Stimulated activated memory B cell treated with anti-CD40 and anti-IgM and Interleukin-4, amounts not matched to agents 10 μg/mL and 1 μg/mL and 100 μg/mL, for 72 hours (primary cell): ENCODE results near the gene SCAF11.

Source experiments
- ATAC-seq: fragments of 150-1000 bp; cut with Tn5 transposase; 2 replicates; pipeline ENCODE4 v1.10.0; 2021
- H3K27ac Mint-ChIP-seq: one replicate; pipeline ENCODE4 v1.8.0; 2022; ENCODE audit warnings: mild to moderate bottlenecking, mixed read lengths
- H3K27me3 Mint-ChIP-seq: one replicate; pipeline ENCODE4 v1.8.0; 2022; ENCODE audit warnings: mixed read lengths
- H3K36me3 Mint-ChIP-seq: one replicate; pipeline ENCODE4 v1.8.0; 2022; ENCODE audit warnings: mixed read lengths
- H3K4me1 Mint-ChIP-seq: one replicate; pipeline ENCODE4 v1.8.0; 2022; ENCODE audit warnings: mixed read lengths
- H3K4me3 Mint-ChIP-seq: one replicate; pipeline ENCODE4 v1.8.0; 2022; ENCODE audit warnings: mild to moderate bottlenecking, moderate library complexity, mixed read lengths
- H3K9me3 Mint-ChIP-seq: one replicate; pipeline ENCODE4 v1.8.0; 2022; ENCODE audit warnings: mixed read lengths

The SCAF11 gene

DNA sequence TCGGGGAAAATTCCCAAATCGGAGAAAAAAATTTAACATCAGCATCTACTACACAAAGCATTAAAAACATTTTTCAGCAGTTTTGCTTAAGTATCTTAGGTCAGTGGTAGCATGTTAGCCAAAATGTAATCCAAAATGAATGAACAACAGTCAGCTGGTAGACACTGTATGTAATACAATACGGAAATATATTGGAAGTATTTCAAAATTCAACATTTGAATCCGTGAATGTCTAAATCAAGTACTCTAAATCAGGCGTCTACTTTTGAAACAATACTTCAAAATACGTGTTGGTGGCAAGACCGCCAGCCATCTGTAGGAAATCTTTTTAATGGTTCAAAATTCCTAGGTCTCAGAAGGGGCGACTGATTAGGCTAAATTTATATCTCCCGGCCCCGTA, 1.1 kb downstream of the SCAF11 start:
- peaks cover 7% of the 10 kb centered on the region for H3K9me3 Mint-ChIP-seq
- peaks cover 27% of the 10 kb centered on the region for H3K36me3 Mint-ChIP-seq
- H3K27me3 Mint-ChIP-seq: no peaks in the 10 kb centered on the region
- H3K4me1 Mint-ChIP-seq: peaks cover 51% of the 10 kb centered on the region
- peak overlapping the region; percentile 86 for H3K4me3 Mint-ChIP-seq
- no peak for ATAC-seq
- H3K27ac Mint-ChIP-seq: peak overlapping the region; percentile 84

DNA sequence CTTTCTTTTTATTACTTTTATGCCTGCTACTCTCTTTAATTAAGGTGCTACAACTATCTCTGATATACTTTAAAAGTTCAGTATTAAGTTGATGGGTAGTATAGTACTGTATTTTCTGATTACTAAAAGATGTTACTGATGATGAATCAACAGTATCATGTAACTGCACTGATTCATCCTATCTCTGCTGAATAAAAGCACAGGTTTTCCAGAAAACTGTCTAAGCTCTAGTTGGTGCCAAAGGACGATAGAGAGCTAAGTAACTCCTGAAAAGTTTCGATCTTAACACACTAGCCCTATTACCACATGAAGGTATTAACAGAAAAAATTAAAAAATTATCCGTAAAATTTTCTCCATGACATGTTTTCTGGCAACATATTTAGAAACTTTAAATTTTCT, 2.1 kb downstream of the SCAF11 start:
- no peak for ATAC-seq
- Mint-ChIP-seq H3K27me3 (no peaks in the 10 kb centered on the region), H3K9me3 (peaks cover 7% of the 10 kb centered on the region), H3K4me3 (peak overlapping the region; percentile 63), H3K4me1 (peaks cover 61% of the 10 kb centered on the region), H3K27ac (peak overlapping the region; percentile 84), H3K36me3 (peaks cover 33% of the 10 kb centered on the region)

GRCh38 chr12:45987340-45987727, 3.0 kb downstream of the SCAF11 start:
- no peak for ATAC-seq
- peaks cover 41% of the 10 kb centered on the region for H3K36me3 Mint-ChIP-seq
- H3K27ac Mint-ChIP-seq: peak overlapping the region; percentile 84
- H3K4me1 Mint-ChIP-seq: peaks cover 71% of the 10 kb centered on the region
- peaks cover 7% of the 10 kb centered on the region for H3K9me3 Mint-ChIP-seq
- H3K27me3 Mint-ChIP-seq: no peaks in the 10 kb centered on the region
- peak overlapping the region; percentile 51 for H3K4me3 Mint-ChIP-seq

DNA sequence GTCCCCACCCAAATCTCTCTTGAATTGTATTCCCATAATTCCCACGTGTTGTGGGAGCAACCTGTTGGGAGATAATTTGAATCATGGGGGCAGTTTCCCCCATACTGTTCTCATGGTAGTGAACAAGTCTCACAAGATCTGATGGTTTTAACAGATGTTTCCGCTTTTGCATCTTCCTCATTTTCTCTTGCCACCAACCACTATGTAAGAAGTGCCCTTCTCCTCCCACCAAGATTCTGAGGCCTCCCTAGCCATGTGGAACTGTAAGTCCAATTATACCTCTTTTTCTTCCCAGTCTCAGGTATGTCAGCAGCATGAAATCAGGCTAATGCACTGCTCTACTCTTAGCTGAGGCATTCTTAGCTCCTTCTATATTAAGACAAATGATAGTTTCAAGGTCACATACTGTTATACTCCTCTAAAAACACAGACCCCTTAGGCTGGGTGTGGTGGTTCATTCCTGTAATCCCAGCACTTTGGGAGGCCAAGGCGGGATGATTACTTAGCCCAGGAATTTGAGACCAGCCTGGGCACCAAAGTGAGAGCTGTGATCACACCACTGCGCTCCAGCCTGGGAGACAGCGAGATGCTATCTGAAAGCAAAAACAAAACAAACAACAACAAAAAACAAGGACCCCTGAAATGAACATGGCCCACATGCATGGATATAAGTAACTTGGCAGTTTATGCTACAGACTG, 3.6 kb downstream of the SCAF11 start:
- H3K27ac Mint-ChIP-seq: peak overlapping the region; percentile 84
- peaks cover 41% of the 10 kb centered on the region for H3K36me3 Mint-ChIP-seq
- H3K27me3 Mint-ChIP-seq: no peaks in the 10 kb centered on the region
- ATAC-seq: no peak
- peaks cover 7% of the 10 kb centered on the region for H3K9me3 Mint-ChIP-seq
- peaks cover 67% of the 10 kb centered on the region for H3K4me1 Mint-ChIP-seq
- H3K4me3 Mint-ChIP-seq: peak overlapping the region; percentile 44

- Mint-ChIP-seq H3K27me3 (no peaks in the 10 kb centered on the region), H3K27ac (no peak overlapping the region), H3K4me3 (no peak overlapping the region), H3K4me1 (peaks cover 95% of the 10 kb centered on the region), H3K9me3 (peaks cover 4% of the 10 kb centered on the region), H3K36me3 (peaks cover 46% of the 10 kb centered on the region)
- no peak for ATAC-seq
Measured at GRCh38 chr12:45981075-45981837, 9.1 kb downstream of the SCAF11 start.

- H3K27ac Mint-ChIP-seq: no peak overlapping the region
- no peak for ATAC-seq
- H3K36me3 Mint-ChIP-seq: peaks cover 41% of the 10 kb centered on the region
- H3K4me3 Mint-ChIP-seq: no peak overlapping the region
- peaks cover 95% of the 10 kb centered on the region for H3K4me1 Mint-ChIP-seq
- H3K27me3 Mint-ChIP-seq: no peaks in the 10 kb centered on the region
- peaks cover 3% of the 10 kb centered on the region for H3K9me3 Mint-ChIP-seq
Measured at GRCh38 chr12:45980540-45980939, 9.8 kb downstream of the SCAF11 start.

GRCh38 chr12:45978108-45978507, 12.3 kb downstream of the SCAF11 start:
- H3K4me3 Mint-ChIP-seq: no peak overlapping the region
- H3K36me3 Mint-ChIP-seq: peaks cover 38% of the 10 kb centered on the region
- H3K9me3 Mint-ChIP-seq: peaks cover under 1% of the 10 kb centered on the region
- peaks cover 94% of the 10 kb centered on the region for H3K4me1 Mint-ChIP-seq
- no peaks in the 10 kb centered on the region for H3K27me3 Mint-ChIP-seq
- no peak overlapping the region for H3K27ac Mint-ChIP-seq
- ATAC-seq: no peak

DNA sequence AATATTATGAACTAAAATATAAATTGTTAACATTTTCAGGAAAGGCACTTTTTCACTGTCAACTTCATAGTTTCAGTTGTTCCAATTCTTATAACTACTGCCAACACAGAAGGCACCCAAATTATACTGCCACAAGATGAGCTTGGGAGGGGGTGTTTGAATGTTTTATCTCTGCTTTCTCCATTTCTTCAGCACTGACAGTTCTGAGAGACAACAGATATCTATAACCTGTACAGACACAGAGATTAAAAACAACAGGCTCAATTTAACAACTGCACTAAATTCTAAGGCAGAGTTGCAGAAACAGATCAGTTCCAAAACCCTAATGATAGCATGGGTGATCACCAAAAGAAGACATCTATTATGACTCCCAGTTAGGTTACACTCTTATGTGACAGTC, 12.8 kb downstream of the SCAF11 start:
- H3K27me3 Mint-ChIP-seq: no peaks in the 10 kb centered on the region
- peaks cover 4% of the 10 kb centered on the region for H3K9me3 Mint-ChIP-seq
- no peak for ATAC-seq
- H3K36me3 Mint-ChIP-seq: peaks cover 38% of the 10 kb centered on the region
- no peak overlapping the region for H3K4me3 Mint-ChIP-seq
- H3K4me1 Mint-ChIP-seq: peaks cover 94% of the 10 kb centered on the region
- H3K27ac Mint-ChIP-seq: no peak overlapping the region

DNA sequence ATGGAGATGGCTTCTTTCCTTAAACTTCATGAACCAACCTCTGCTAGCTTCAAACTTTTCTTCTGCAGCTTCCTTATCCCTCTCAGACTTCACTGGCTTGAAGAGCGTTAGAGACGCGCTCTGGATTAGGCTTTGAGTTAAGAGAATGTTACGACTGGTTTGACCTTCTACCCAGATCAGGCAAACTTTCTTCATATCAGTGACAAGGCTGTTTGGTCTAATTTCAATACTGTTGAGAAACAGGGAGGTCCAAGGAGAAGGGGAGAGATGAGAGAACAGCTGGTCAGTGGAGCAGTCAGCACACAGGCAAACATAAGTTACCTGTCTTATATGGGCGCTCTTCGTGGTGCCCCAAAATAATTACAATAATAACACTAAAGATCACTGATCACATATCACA, 14.9 kb downstream of the SCAF11 start:
- H3K4me1 Mint-ChIP-seq: peaks cover 92% of the 10 kb centered on the region
- peak overlapping the region; percentile 43 for H3K27ac Mint-ChIP-seq
- H3K36me3 Mint-ChIP-seq: peaks cover 38% of the 10 kb centered on the region
- ATAC-seq: no peak
- no peaks in the 10 kb centered on the region for H3K27me3 Mint-ChIP-seq
- no peak overlapping the region for H3K4me3 Mint-ChIP-seq
- peaks cover 4% of the 10 kb centered on the region for H3K9me3 Mint-ChIP-seq

- H3K4me1 Mint-ChIP-seq: peaks cover 91% of the 10 kb centered on the region
- H3K9me3 Mint-ChIP-seq: peaks cover 4% of the 10 kb centered on the region
- peak overlapping the region; percentile 47 for H3K27ac Mint-ChIP-seq
- no peak overlapping the region for H3K4me3 Mint-ChIP-seq
- peaks cover 38% of the 10 kb centered on the region for H3K36me3 Mint-ChIP-seq
- ATAC-seq: no peak
- no peaks in the 10 kb centered on the region for H3K27me3 Mint-ChIP-seq
Measured at GRCh38 chr12:45974883-45975282, 15.5 kb downstream of the SCAF11 start.

DNA sequence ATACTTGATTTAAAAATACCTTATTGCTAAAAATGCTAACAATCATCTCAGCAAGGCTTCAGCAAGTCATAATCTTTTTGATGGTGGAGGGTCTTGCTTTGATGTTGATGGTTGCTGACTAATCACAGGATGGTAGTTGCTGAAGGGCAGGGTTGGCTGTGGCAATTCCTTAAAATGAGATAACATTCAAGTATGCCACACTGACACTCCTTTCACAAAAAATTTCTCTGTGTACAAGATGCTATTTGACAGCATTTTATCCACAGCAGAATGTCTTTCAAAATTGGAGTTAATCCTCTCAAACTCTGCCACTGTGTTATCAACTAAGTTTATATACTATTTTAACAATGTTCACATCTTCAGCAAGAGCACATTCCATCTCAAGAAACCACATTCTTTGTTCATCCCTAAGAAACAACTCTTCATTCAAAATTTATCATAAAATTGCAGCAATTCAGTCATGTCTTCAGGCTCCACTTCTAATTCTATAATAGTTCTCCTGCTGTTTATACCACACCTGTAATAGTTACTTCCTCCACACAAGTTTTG, 16.1 kb downstream of the SCAF11 start:
- Mint-ChIP-seq H3K4me3 (no peak overlapping the region), H3K4me1 (peaks cover 88% of the 10 kb centered on the region), H3K36me3 (peaks cover 38% of the 10 kb centered on the region), H3K27me3 (no peaks in the 10 kb centered on the region), H3K9me3 (peaks cover 4% of the 10 kb centered on the region), H3K27ac (peak overlapping the region; percentile 47)
- ATAC-seq: no peak

DNA sequence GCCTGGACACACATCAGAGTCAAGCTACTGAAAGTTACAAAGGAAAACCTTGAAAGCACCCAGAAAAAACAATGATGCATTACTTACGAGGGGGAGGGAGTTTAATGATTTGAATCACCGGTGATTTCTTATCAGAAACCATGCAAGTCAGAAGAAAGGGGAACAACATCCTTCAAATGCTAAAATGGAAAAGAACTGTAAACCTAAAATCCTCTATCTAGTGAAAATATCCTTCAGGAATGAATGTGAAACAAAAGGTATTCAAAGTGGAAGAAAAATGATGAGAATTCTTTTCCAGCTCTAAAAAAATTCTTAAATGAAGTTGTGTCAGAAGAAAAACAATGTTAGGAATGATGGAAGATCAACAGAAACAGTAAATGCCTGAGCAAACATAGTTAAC, 16.8 kb downstream of the SCAF11 start:
- peaks cover 4% of the 10 kb centered on the region for H3K9me3 Mint-ChIP-seq
- H3K27ac Mint-ChIP-seq: peak overlapping the region; percentile 79
- peaks cover 36% of the 10 kb centered on the region for H3K36me3 Mint-ChIP-seq
- H3K27me3 Mint-ChIP-seq: no peaks in the 10 kb centered on the region
- H3K4me1 Mint-ChIP-seq: peaks cover 85% of the 10 kb centered on the region
- no peak for ATAC-seq
- peak overlapping the region; percentile 50 for H3K4me3 Mint-ChIP-seq

GRCh38 chr12:45970391-45970790, 20.0 kb downstream of the SCAF11 start:
- H3K36me3 Mint-ChIP-seq: peaks cover 28% of the 10 kb centered on the region
- peaks cover 4% of the 10 kb centered on the region for H3K9me3 Mint-ChIP-seq
- H3K4me1 Mint-ChIP-seq: peaks cover 66% of the 10 kb centered on the region
- H3K4me3 Mint-ChIP-seq: no peak overlapping the region
- H3K27ac Mint-ChIP-seq: no peak overlapping the region
- ATAC-seq: no peak
- no peaks in the 10 kb centered on the region for H3K27me3 Mint-ChIP-seq

GRCh38 chr12:45969084-45969483, 21.3 kb downstream of the SCAF11 start:
- H3K4me1 Mint-ChIP-seq: peaks cover 66% of the 10 kb centered on the region
- H3K27ac Mint-ChIP-seq: no peak overlapping the region
- ATAC-seq: no peak
- no peaks in the 10 kb centered on the region for H3K27me3 Mint-ChIP-seq
- no peak overlapping the region for H3K4me3 Mint-ChIP-seq
- H3K36me3 Mint-ChIP-seq: peaks cover 33% of the 10 kb centered on the region
- peaks cover 4% of the 10 kb centered on the region for H3K9me3 Mint-ChIP-seq

DNA sequence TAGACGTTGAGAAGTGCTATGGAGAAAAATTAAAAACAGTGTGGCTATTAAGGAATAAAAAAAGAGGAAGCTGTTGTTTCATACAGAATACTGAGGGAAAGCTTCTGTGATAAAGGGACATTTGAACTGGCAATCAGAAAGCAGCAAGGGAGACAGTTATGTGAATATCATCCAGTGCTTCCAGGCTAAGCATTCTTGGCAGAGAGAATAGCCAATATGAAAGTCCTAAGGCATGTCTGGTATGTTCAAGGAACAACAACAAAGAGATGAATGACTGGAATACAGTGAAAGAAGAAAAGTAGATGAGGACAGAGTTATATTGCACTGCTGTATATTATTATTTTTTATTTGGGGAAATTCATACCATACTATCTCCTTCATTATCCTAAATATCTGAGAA, 23.9 kb downstream of the SCAF11 start:
- H3K4me3 Mint-ChIP-seq: no peak overlapping the region
- H3K36me3 Mint-ChIP-seq: peaks cover 40% of the 10 kb centered on the region
- no peaks in the 10 kb centered on the region for H3K9me3 Mint-ChIP-seq
- H3K27ac Mint-ChIP-seq: peak overlapping the region; percentile 53
- H3K27me3 Mint-ChIP-seq: no peaks in the 10 kb centered on the region
- no peak for ATAC-seq
- H3K4me1 Mint-ChIP-seq: peaks cover 55% of the 10 kb centered on the region
